NCI-H510A treated with DMSO at 0.1 percent for 48 hours (cell line): ENCODE data around the gene DLG2.
"Not testable (repeated sequence)": the region's sequence is repeated elsewhere in the genome, so short reads cannot be mapped to it uniquely, and the experiment has no call there.

Source experiments
- DNase-seq: peaks from one replicate; lab custom pipeline; 2025; lab: John Stamatoyannopoulos, UW

Gene DLG2

GRCh38 chr11:83785942-83786341 is 1841.2 kb downstream of the DLG2 start:
- no peak for DNase-seq

- no peak for DNase-seq
Measured at GRCh38 chr11:83784419-83784818, 1842.7 kb downstream of the DLG2 start.

- no peak for DNase-seq
Measured at GRCh38 chr11:83782329-83782728, 1844.8 kb downstream of the DLG2 start.

DNA sequence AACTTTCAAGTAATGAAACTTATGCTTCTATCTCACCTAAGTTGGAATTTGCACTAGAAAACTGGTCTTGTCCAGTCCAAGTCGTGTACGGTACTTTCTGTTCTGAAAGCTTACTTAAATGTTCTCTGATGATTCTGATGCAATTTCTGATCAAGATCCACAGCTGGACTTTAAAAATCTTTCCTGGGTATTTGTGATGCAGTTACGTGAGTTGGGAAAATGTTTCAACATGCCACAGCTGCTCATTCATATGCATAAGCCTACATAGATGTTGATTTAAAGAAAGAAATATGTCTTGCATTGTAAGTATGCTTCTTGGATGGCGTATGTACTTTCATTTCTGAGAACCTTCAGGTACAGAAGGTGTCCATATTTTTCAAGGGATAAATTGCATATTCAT is 1847.3 kb downstream of the DLG2 start:
- DNase-seq: no peak

GRCh38 chr11:83778596-83778995 is 1848.5 kb downstream of the DLG2 start:
- DNase-seq: no peak

DNA sequence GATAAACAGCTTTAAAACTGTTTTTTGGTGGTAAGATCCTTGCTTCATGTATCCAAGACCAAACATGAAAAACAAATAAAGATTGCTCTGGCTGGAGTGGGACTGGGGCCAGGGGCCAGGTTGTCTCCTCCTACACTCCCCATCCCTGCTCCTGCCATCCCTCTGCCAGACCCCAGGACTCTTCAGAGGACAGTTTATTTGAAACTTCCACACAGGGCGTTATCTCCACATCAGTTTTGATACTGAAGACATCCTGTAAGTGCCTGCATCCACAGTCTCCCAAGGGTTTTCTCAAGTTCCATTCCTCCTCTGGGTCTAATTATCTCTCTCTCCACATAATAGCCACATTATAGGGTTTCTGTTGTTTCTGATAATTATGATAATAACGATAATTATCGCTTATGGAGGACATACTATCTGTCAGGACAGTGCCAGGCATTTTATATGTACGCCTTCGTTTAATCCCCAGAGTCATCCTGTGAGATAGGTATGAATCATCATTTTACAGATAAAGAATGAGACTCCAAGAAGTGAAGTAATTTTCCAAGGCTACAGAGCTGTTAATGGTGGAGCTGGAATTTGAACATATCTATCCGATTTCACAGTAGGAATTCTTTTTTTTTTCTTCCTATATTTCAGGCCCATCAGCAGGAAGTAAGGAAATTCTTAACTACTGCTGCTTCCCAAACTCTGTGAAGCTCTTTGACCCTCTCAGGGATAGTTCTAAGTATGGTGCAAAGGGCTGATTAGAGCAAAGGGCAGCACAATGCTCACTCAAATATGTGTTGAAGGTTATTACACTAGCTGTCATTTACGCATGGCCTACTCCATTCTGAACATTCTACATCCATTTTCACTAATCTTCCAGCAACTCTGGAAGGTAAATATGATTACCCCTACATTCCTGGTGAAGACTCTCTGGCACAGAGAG is 1852.9 kb downstream of the DLG2 start:
- no peak for DNase-seq

- DNase-seq: no peak
Measured at GRCh38 chr11:83768489-83768888, 1858.7 kb downstream of the DLG2 start.

GRCh38 chr11:83766932-83767331 is 1860.2 kb downstream of the DLG2 start:
- no peak for DNase-seq

DNA sequence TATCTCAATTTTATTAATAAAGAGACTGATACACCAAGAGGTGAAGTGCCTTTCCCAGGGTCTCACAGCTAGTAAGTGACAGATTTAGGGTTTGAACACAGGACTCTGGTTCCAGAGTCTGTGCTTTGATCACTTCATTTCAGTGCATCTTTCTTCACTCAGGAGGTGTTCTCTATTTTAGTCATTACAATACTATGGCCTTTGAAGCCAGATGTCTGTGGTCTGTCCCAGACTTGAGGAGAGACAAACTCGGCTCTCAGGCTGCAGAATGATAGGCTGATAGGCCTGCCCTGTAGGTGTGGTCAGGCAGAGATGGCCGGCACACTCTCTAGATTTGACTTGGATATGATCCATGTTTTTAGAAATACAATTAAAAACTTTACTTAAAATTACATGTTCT is 1862.5 kb downstream of the DLG2 start:
- DNase-seq: no peak

DNA sequence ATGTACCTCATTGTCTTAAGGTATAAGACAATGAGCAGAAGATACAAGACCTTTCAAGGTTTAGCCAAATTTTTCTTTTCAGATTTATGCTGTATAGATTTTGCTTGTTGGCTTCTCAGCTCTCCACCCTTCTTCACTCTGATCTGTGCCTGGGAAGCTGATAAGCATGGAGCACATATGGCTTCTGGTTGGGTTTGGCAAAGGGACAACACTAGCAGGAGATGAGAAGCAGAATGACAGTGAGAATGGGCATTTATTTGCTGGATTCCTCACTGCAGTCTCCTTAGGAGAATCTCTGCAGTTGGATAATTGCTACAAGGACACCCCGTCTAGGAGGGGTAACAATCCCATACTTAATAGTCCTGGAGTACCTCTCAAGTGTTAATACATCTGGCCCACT is 1866.2 kb downstream of the DLG2 start:
- DNase-seq: no peak

DNA sequence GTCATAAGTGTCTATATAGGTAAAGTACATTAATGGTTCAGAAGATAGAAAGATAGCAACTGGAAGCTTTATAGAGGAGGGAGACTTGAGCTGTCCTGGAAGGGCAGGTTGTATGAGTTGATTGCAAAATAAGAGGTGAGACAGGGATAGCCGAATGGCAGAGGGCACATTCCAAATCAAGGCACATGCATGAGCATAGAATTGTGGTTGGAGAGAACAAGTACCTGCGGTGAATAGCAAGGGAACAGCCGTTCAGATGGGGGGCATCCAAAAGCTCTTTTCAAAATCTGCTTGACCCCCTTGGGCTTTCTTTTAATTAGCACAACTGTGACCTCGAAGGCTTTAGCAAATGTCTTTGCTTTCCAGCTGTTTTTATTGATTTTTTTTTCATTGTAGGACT is 1868.0 kb downstream of the DLG2 start:
- no peak for DNase-seq

- DNase-seq: no peak
Measured at GRCh38 chr11:83751041-83751440, 1876.1 kb downstream of the DLG2 start.

- no peak for DNase-seq
Measured at GRCh38 chr11:83746921-83747585, 1880.1 kb downstream of the DLG2 start.

DNA sequence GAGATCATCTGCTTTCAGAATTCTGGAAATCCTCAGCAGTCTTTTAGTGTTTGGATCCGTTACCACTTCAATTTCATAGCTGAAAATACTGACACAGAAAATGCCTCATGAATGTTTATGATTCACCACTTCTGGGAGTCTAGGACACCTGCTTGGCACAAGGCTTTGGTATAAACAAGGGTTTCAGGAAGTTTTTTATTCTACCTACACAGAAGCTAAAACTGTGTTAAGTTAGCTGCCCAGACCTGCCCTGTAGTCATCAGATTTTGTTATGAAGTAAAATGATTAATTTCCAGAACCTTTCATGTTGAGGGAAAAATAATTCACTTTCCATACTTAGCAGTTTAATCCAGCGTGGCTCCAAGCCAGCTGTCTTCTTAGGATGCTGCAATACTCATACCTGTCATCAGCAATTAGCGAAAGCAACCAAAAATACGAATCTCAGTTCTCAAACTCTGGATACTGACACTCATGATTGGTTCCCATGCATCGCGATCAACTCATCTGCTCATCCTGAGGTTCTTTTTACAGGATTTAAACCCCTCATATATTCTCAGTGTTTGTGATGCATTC is 1882.4 kb downstream of the DLG2 start:
- no peak for DNase-seq

DNA sequence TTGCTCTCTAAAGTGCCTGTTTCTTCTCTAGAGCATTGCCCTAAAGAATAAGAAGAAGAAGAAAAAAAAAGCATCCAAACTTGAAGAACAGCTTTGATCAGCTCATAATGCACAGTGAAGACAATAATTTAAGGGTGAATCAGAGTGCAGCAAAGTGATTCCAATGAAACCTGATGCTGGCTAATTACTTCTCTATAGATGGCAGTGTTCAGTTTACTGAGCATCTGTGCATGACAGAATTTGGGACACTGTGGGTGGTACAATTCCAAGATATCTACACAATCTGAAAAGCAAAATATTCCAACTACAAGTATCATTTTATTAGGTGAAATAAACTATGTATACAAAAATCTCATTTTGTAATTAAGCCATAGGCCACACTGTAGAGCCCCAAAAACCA is 1890.5 kb downstream of the DLG2 start:
- DNase-seq: peak; percentile 27

DNA sequence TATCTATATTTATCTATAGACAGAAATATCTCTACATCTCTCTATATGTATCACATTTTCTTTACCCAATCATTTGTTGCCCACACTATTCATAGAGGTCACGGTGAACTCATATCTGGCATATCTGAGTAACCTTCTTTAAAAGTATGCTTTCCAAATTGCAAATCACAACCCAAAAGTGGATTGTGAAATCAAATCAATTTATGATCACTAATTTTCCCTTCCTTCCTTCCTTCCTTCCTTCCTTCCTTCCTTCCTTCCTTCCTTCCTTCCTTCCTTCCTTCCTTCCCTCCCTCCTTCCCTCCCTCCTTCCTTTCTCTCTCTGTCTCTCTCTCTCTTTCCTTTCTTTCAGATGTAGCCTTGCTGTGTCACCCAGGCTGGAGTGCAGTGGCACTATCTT is 1893.0 kb downstream of the DLG2 start:
- DNase-seq: no peak

DNA sequence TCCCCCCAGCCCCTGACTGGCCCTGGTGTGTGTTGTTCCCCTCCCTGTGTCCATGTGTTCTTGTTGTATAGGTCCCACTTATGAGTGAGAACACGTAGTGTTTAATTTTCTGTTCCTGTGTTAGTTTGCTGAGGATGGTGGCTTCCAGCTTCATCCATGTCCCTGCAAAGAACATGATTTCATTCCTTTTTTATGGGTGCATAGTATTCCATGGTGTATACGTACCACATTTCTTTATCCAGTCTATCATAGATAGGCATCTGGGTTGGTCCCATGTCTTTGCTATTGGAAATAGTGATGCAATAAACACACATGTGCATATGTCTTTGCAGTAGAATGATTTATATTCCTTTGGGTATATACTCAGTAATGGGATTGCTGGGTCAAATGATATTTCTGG is 1895.9 kb downstream of the DLG2 start:
- DNase-seq: not testable (repeated sequence)

DNA sequence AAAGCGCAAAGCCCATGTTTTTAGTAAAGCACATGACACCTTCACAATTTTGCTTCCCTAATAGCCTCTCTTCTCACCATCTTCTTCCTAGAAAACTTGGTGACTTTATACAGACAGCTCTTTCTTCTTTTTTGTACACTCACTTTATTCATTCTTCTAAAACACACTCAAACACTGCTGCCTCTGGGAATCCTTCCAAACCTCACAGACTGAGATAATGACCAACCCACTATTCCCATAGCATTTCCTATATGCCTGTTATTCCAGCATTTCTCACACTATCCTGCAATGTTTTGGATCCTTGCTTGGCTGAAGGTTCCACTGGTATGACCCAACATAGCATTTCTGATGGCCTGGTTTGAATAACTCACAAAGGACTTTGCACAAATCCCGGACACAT is 1898.9 kb downstream of the DLG2 start:
- DNase-seq: no peak

DNA sequence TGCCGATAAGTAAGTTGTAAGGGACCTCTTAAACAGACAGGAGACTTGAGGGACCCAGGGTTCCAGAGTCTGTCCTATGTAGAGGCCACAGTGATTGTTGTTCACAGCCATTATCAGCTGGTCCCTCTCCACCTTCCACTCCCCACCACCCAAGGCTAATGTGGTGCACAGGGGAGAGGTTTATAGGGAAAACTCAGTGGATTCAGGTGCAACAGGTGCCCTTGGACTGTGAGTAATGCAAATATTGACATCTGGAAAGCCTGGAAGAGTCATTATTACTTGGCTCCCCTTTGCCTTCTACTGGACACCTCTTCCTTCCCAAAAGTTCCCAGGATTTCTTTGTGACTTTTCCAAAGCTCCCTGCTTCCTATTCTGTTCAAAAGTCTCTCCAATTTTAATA is 1899.9 kb downstream of the DLG2 start:
- no peak for DNase-seq

GRCh38 chr11:83726316-83726715 is 1900.8 kb downstream of the DLG2 start:
- DNase-seq: no peak

DNA sequence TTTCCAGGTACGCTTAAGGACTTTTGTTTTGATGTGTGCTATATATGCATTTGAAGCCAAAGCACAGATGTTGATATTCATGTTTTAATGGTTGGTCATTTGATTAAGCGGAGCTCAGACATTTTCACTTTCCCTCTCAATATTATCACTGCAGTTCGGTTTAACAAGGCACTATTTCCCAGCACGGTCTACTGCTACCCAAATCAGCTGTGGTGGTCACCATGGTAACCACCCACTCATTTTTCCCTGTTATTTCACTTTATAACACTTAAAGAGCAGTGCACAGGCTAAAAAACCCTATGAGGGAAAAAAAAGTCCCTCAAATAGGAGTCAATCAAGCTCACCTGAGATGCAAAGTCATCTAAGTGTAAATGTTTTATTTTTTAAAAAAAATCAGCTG is 1901.4 kb downstream of the DLG2 start:
- DNase-seq: no peak

DNA sequence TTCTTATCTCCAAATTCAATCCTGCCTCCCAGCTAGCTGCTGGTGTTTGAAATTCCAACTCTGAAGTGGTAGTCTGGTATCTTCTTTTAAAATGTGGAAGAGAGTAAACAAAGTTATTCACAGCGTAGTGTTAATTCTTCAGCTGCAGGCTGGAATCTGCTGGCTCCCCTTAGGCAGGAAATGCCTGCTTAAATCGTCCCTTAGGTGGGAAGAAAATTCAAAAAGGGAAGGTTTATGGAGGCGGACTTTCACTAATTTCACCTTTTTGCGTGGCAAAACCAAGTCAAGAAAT is 1901.9 kb downstream of the DLG2 start:
- DNase-seq: peak; percentile 32

DNA sequence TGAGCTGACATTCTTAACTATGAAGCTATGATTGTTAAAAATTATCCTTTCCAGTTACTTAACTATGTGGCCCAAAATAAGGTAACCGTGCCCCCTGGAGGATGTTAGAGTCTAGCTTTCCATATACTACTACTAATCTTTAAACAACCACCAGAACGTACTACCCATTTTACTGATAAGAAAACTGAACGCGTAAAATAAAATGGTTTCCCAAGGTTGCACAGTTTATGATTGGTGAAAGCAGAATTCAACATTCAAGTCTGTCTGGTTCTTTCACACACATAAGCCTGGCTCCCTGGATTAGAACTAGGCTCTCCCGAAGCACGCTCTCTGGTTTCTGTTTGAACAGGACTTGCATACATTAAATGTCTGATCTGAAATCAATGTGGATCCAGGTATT is 1903.1 kb downstream of the DLG2 start:
- peak; percentile 69 for DNase-seq
